ENCODE measurements around the gene TCF7L1. TPM values are rescaled to one million over a fixed set of nuclear protein-coding genes. Genes with fewer than 3 reads are reported as not detected.

Gene TCF7L1
- polyA plus RNA-seq, 4 donors = 39.4 to 70.4 (median 57.1) TPM

GRCh38 chr2:85215448-85216401 lies 82.5 kb downstream of the TCF7L1 start:
- peak in 3 of 4 donors; percentile 39 to 56 (median 47) for DNase-seq (ENCODE audit: low read depth in 4 of 4, low spot score in 2 of 4)

- DNase-seq (ENCODE audit: low read depth in 4 of 4, low spot score in 2 of 4) = no peak
Measured at GRCh38 chr2:85216927-85217326, 83.7 kb downstream of the TCF7L1 start.

- no peak for DNase-seq (ENCODE audit: low read depth in 4 of 4, low spot score in 2 of 4)
Measured at GRCh38 chr2:85221067-85221691, 88.0 kb downstream of the TCF7L1 start.

- no peak for DNase-seq (ENCODE audit: low read depth in 4 of 4, low spot score in 2 of 4)
Measured at GRCh38 chr2:85222792-85223191, 89.6 kb downstream of the TCF7L1 start.

GRCh38 chr2:85226783-85227182 lies 93.6 kb downstream of the TCF7L1 start:
- DNase-seq (ENCODE audit: low read depth in 4 of 4, low spot score in 2 of 4) = no peak

- no peak for DNase-seq (ENCODE audit: low read depth in 4 of 4, low spot score in 2 of 4)
Measured at GRCh38 chr2:85230679-85231467, 97.7 kb downstream of the TCF7L1 start.

GRCh38 chr2:85231468-85231805 lies 98.2 kb downstream of the TCF7L1 start:
- no peak for DNase-seq (ENCODE audit: low read depth in 4 of 4, low spot score in 2 of 4)

GRCh38 chr2:85231952-85232351 lies 98.8 kb downstream of the TCF7L1 start:
- DNase-seq (ENCODE audit: low read depth in 4 of 4, low spot score in 2 of 4) = no peak

GRCh38 chr2:85234868-85235267 lies 101.7 kb downstream of the TCF7L1 start:
- DNase-seq (ENCODE audit: low read depth in 4 of 4, low spot score in 2 of 4) = no peak

- DNase-seq (ENCODE audit: low read depth in 4 of 4, low spot score in 2 of 4) = no peak
Measured at GRCh38 chr2:85235281-85235680, 102.1 kb downstream of the TCF7L1 start.

- DNase-seq (ENCODE audit: low read depth in 4 of 4, low spot score in 2 of 4) = no peak
Measured at GRCh38 chr2:85236084-85236483, 102.9 kb downstream of the TCF7L1 start.

- DNase-seq (ENCODE audit: low read depth in 4 of 4, low spot score in 2 of 4) = no peak
Measured at GRCh38 chr2:85237849-85238565, 104.8 kb downstream of the TCF7L1 start.

GRCh38 chr2:85238607-85239006 lies 105.4 kb downstream of the TCF7L1 start:
- no peak for DNase-seq (ENCODE audit: low read depth in 4 of 4, low spot score in 2 of 4)

- no peak for DNase-seq (ENCODE audit: low read depth in 4 of 4, low spot score in 2 of 4)
Measured at GRCh38 chr2:85239102-85239501, 105.9 kb downstream of the TCF7L1 start.

- no peak for DNase-seq (ENCODE audit: low read depth in 4 of 4, low spot score in 2 of 4)
Measured at GRCh38 chr2:85240055-85240454, 106.9 kb downstream of the TCF7L1 start.

GRCh38 chr2:85242321-85242720 lies 109.1 kb downstream of the TCF7L1 start:
- no peak for DNase-seq (ENCODE audit: low read depth in 4 of 4, low spot score in 2 of 4)

- DNase-seq (ENCODE audit: low read depth in 4 of 4, low spot score in 2 of 4) = no peak
Measured at GRCh38 chr2:85243101-85244072, 110.2 kb downstream of the TCF7L1 start.

- DNase-seq (ENCODE audit: low read depth in 4 of 4, low spot score in 2 of 4) = no peak
Measured at GRCh38 chr2:85244828-85245227, 111.6 kb downstream of the TCF7L1 start.

- no peak for DNase-seq (ENCODE audit: low read depth in 4 of 4, low spot score in 2 of 4)
Measured at GRCh38 chr2:85245891-85246290, 112.7 kb downstream of the TCF7L1 start.
